H1 (cell line): ENCODE results near the gene SNU13.

Experiments
- KDM1A ChIP-seq: fragments of 200-600, 300-600 bp; sonication (generic); IDR thresholded peaks from 2 replicates; pipeline ENCODE4 v1.7.1; 2016; ENCODE audit warnings: mild to moderate bottlenecking, low read length, borderline replicate concordance
- SP2 ChIP-seq: IDR thresholded peaks from 2 replicates; pipeline ENCODE4 v1.6.1; 2012; ENCODE audit warnings: mild to moderate bottlenecking, low read length, inconsistent platforms
- YY1 ChIP-seq: IDR thresholded peaks from 2 replicates; pipeline ENCODE4 v1.6.1; 2011; ENCODE audit warnings: low read depth, mild to moderate bottlenecking, low read length
- TF ChIP-seq, protein P1 (sequence below): IDR thresholded peaks from 2 replicates; pipeline ENCODE4 v1.6.1; 2012; ENCODE audit warnings: inconsistent platforms
- TF ChIP-seq, protein P2 (sequence below): fragments of 300-600 bp; sonication (generic); IDR thresholded peaks from 2 replicates; pipeline ENCODE4 v1.7.1; 2012; ENCODE audit warnings: low read length, moderate library complexity, mild to moderate bottlenecking, inconsistent platforms; ENCODE audit not compliant: insufficient replicate concordance
- TF ChIP-seq, protein P3 (sequence below), 3 experiments: IDR thresholded peaks; 1 replicate in 2 of 3; 2 replicates in 1 of 3; pipeline versions ENCODE4 v1.5.1 to v1.6.1; 2011; ENCODE audit warnings: low read length in 3 of 3, mild to moderate bottlenecking in 3 of 3, inconsistent platforms in 2 of 3, low read depth in 1 of 3, moderate library complexity in 1 of 3; ENCODE audit not compliant: insufficient read depth in 1 of 3; ENCODE audit errors: control extremely low read depth in 1 of 3
- TF ChIP-seq, protein P4 (sequence below): IDR thresholded peaks from 2 replicates; pipeline ENCODE4 v1.6.1; 2012; ENCODE audit warnings: low read length, inconsistent platforms

DNA sequence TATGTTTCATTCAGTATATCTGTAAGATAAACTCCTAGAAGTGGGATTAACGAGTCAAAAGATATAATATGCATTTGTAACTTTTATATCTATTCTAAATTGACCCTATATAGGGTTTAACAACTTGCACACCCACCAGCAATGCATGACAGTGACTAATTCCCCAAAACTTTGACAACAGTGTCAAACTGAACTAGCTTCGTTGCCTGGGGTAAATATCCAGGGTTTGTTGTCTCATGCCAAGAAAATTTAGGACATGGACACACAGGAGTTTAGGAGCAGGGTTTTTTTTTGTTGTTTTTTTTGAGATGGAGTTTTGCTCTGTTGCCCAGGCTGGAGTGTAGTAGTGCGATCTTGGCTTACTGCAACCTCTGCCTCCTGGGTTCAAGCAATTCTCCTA, 5.1 kb downstream of the SNU13 start:
- TF ChIP-seq YY1 (no peak), KDM1A (no peak), SP2 (no peak)
- TF ChIP-seq, protein P1, sequence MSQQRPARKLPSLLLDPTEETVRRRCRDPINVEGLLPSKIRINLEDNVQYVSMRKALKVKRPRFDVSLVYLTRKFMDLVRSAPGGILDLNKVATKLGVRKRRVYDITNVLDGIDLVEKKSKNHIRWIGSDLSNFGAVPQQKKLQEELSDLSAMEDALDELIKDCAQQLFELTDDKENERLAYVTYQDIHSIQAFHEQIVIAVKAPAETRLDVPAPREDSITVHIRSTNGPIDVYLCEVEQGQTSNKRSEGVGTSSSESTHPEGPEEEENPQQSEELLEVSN = no peak
- TF ChIP-seq, protein P2, sequence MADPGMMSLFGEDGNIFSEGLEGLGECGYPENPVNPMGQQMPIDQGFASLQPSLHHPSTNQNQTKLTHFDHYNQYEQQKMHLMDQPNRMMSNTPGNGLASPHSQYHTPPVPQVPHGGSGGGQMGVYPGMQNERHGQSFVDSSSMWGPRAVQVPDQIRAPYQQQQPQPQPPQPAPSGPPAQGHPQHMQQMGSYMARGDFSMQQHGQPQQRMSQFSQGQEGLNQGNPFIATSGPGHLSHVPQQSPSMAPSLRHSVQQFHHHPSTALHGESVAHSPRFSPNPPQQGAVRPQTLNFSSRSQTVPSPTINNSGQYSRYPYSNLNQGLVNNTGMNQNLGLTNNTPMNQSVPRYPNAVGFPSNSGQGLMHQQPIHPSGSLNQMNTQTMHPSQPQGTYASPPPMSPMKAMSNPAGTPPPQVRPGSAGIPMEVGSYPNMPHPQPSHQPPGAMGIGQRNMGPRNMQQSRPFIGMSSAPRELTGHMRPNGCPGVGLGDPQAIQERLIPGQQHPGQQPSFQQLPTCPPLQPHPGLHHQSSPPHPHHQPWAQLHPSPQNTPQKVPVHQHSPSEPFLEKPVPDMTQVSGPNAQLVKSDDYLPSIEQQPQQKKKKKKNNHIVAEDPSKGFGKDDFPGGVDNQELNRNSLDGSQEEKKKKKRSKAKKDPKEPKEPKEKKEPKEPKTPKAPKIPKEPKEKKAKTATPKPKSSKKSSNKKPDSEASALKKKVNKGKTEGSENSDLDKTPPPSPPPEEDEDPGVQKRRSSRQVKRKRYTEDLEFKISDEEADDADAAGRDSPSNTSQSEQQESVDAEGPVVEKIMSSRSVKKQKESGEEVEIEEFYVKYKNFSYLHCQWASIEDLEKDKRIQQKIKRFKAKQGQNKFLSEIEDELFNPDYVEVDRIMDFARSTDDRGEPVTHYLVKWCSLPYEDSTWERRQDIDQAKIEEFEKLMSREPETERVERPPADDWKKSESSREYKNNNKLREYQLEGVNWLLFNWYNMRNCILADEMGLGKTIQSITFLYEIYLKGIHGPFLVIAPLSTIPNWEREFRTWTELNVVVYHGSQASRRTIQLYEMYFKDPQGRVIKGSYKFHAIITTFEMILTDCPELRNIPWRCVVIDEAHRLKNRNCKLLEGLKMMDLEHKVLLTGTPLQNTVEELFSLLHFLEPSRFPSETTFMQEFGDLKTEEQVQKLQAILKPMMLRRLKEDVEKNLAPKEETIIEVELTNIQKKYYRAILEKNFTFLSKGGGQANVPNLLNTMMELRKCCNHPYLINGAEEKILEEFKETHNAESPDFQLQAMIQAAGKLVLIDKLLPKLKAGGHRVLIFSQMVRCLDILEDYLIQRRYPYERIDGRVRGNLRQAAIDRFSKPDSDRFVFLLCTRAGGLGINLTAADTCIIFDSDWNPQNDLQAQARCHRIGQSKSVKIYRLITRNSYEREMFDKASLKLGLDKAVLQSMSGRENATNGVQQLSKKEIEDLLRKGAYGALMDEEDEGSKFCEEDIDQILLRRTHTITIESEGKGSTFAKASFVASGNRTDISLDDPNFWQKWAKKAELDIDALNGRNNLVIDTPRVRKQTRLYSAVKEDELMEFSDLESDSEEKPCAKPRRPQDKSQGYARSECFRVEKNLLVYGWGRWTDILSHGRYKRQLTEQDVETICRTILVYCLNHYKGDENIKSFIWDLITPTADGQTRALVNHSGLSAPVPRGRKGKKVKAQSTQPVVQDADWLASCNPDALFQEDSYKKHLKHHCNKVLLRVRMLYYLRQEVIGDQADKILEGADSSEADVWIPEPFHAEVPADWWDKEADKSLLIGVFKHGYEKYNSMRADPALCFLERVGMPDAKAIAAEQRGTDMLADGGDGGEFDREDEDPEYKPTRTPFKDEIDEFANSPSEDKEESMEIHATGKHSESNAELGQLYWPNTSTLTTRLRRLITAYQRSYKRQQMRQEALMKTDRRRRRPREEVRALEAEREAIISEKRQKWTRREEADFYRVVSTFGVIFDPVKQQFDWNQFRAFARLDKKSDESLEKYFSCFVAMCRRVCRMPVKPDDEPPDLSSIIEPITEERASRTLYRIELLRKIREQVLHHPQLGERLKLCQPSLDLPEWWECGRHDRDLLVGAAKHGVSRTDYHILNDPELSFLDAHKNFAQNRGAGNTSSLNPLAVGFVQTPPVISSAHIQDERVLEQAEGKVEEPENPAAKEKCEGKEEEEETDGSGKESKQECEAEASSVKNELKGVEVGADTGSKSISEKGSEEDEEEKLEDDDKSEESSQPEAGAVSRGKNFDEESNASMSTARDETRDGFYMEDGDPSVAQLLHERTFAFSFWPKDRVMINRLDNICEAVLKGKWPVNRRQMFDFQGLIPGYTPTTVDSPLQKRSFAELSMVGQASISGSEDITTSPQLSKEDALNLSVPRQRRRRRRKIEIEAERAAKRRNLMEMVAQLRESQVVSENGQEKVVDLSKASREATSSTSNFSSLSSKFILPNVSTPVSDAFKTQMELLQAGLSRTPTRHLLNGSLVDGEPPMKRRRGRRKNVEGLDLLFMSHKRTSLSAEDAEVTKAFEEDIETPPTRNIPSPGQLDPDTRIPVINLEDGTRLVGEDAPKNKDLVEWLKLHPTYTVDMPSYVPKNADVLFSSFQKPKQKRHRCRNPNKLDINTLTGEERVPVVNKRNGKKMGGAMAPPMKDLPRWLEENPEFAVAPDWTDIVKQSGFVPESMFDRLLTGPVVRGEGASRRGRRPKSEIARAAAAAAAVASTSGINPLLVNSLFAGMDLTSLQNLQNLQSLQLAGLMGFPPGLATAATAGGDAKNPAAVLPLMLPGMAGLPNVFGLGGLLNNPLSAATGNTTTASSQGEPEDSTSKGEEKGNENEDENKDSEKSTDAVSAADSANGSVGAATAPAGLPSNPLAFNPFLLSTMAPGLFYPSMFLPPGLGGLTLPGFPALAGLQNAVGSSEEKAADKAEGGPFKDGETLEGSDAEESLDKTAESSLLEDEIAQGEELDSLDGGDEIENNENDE = no peak
- TF ChIP-seq, protein P3, sequence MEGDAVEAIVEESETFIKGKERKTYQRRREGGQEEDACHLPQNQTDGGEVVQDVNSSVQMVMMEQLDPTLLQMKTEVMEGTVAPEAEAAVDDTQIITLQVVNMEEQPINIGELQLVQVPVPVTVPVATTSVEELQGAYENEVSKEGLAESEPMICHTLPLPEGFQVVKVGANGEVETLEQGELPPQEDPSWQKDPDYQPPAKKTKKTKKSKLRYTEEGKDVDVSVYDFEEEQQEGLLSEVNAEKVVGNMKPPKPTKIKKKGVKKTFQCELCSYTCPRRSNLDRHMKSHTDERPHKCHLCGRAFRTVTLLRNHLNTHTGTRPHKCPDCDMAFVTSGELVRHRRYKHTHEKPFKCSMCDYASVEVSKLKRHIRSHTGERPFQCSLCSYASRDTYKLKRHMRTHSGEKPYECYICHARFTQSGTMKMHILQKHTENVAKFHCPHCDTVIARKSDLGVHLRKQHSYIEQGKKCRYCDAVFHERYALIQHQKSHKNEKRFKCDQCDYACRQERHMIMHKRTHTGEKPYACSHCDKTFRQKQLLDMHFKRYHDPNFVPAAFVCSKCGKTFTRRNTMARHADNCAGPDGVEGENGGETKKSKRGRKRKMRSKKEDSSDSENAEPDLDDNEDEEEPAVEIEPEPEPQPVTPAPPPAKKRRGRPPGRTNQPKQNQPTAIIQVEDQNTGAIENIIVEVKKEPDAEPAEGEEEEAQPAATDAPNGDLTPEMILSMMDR (IDR thresholded peaks at IDR 0.05; ENCODE audit: control extremely low read depth in 1 of 3, insufficient read depth in 1 of 3, low read depth in 1 of 3, low read length in 3 of 3) = no peak
- TF ChIP-seq, protein P4, sequence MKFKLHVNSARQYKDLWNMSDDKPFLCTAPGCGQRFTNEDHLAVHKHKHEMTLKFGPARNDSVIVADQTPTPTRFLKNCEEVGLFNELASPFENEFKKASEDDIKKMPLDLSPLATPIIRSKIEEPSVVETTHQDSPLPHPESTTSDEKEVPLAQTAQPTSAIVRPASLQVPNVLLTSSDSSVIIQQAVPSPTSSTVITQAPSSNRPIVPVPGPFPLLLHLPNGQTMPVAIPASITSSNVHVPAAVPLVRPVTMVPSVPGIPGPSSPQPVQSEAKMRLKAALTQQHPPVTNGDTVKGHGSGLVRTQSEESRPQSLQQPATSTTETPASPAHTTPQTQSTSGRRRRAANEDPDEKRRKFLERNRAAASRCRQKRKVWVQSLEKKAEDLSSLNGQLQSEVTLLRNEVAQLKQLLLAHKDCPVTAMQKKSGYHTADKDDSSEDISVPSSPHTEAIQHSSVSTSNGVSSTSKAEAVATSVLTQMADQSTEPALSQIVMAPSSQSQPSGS = no peak
